PFSK-1 (cell line): ENCODE data around the gene SEPTIN14. TPM values are rescaled to one million over a fixed set of nuclear protein-coding genes. Genes with fewer than 3 reads are reported as not detected.
"Not testable (repeated sequence)": the region's sequence is repeated elsewhere in the genome, so short reads cannot be mapped to it uniquely, and the experiment has no call there.

Source experiments
- FOXP2 ChIP-seq: optimal IDR thresholded peaks from 2 replicates; pipeline ENCODE3; 2011; ENCODE audit warnings: borderline replicate concordance, control low read depth, inconsistent platforms; ENCODE audit not compliant: insufficient read depth; ENCODE audit errors: extremely low read length, extremely low read depth
- POLR2AphosphoS5 ChIP-seq: IDR thresholded peaks from 2 replicates; pipeline ENCODE4 v1.6.1; 2012; ENCODE audit warnings: low read depth, mild to moderate bottlenecking, control low read depth, low read length, moderate library complexity
- REST ChIP-seq, 2 experiments: IDR thresholded peaks; 2 replicates each; pipeline versions ENCODE4 v1.6.1 to v1.8.0; 2011 to 2012; ENCODE audit warnings: low read depth in 2 of 2, low read length in 2 of 2, control low read depth in 1 of 2, inconsistent platforms in 1 of 2, mild to moderate bottlenecking in 1 of 2, moderate library complexity in 1 of 2; ENCODE audit not compliant: insufficient read depth in 1 of 2
- SIN3A ChIP-seq: IDR thresholded peaks from 2 replicates; pipeline ENCODE4 v1.6.1; 2012; ENCODE audit warnings: mild to moderate bottlenecking, low read length, moderate library complexity, borderline replicate concordance; ENCODE audit not compliant: insufficient read depth
- TAF1 ChIP-seq: IDR thresholded peaks from 2 replicates; pipeline ENCODE4 v1.6.1; 2012; ENCODE audit warnings: low read length, control low read depth, borderline replicate concordance; ENCODE audit not compliant: insufficient read depth
- polyA plus RNA-seq: library from polyadenylated mRNA; unstranded; fragments of >200 nt; gene quantifications from one replicate; pipeline ENCODE4 v1.2.1, GENCODE V29; 2012; ENCODE audit warnings: low read depth, missing spikeins; ENCODE audit not compliant: insufficient read length

Gene SEPTIN14
- polyA plus RNA-seq: not detected

- not testable (repeated sequence) for TF ChIP-seq TAF1, SIN3A, POLR2AphosphoS5
Observed at GRCh38 chr7:55862652-55863051, at the start of gene SEPTIN14. SEPTIN14 (minus strand) TSS chr7:55862752; CDS start chr7:55861996, 756 bp downstream.

GRCh38 chr7:55903985-55904759 is 41.6 kb upstream of the SEPTIN14 start:
- no peak for TF ChIP-seq TAF1
- TF ChIP-seq REST (IDR thresholded peaks at IDR 0.05; ENCODE audit: insufficient read depth in 1 of 2, low read depth in 2 of 2, low read length in 2 of 2): no peak
- no peak for TF ChIP-seq POLR2AphosphoS5
- no peak for TF ChIP-seq SIN3A
- no peak for TF ChIP-seq FOXP2

- TF ChIP-seq FOXP2 (no peak), SIN3A (no peak), POLR2AphosphoS5 (no peak), REST (IDR thresholded peaks at IDR 0.05; ENCODE audit: insufficient read depth in 1 of 2, low read depth in 2 of 2, low read length in 2 of 2) (no peak), TAF1 (no peak)
Observed at GRCh38 chr7:55898287-55898686, 35.7 kb upstream of the SEPTIN14 start.

- TF ChIP-seq FOXP2: no peak
- no peak for TF ChIP-seq POLR2AphosphoS5
- TF ChIP-seq TAF1: no peak
- no peak for TF ChIP-seq SIN3A
- no peak for TF ChIP-seq REST (IDR thresholded peaks at IDR 0.05; ENCODE audit: insufficient read depth in 1 of 2, low read depth in 2 of 2, low read length in 2 of 2)
Observed at GRCh38 chr7:55895021-55895420, 32.5 kb upstream of the SEPTIN14 start.

GRCh38 chr7:55893940-55894339 is 31.4 kb upstream of the SEPTIN14 start:
- no peak for TF ChIP-seq POLR2AphosphoS5
- no peak for TF ChIP-seq SIN3A
- TF ChIP-seq FOXP2: no peak
- no peak for TF ChIP-seq TAF1
- no peak for TF ChIP-seq REST (IDR thresholded peaks at IDR 0.05; ENCODE audit: insufficient read depth in 1 of 2, low read depth in 2 of 2, low read length in 2 of 2)
